GM18867 (cell line): ENCODE results near the gene SORCS2.

Experiments used
- ATAC-seq: cut with Tn5 transposase; IDR thresholded peaks from one replicate; pipeline ENCODE4 v1.9.1; 2021; ENCODE audit warnings: mild to moderate bottlenecking, moderate library complexity; ENCODE audit not compliant: unreplicated experiment

The SORCS2 gene

GRCh38 chr4:7240306-7240705, 48.0 kb downstream of the SORCS2 start:
- no peak for ATAC-seq

- ATAC-seq = no peak
Measured at GRCh38 chr4:7241597-7242125, 49.3 kb downstream of the SORCS2 start.

- ATAC-seq = no peak
Measured at GRCh38 chr4:7242766-7243165, 50.4 kb downstream of the SORCS2 start.

- ATAC-seq = no peak
Measured at GRCh38 chr4:7243609-7244330, 51.4 kb downstream of the SORCS2 start.

GRCh38 chr4:7244331-7244665, 52.0 kb downstream of the SORCS2 start:
- ATAC-seq = no peak

- ATAC-seq = no peak
Measured at GRCh38 chr4:7244751-7245320, 52.5 kb downstream of the SORCS2 start.

GRCh38 chr4:7247521-7247920, 55.2 kb downstream of the SORCS2 start:
- no peak for ATAC-seq

GRCh38 chr4:7247946-7248345, 55.6 kb downstream of the SORCS2 start:
- no peak for ATAC-seq

GRCh38 chr4:7248857-7249256, 56.5 kb downstream of the SORCS2 start:
- no peak for ATAC-seq

GRCh38 chr4:7251321-7251720, 59.0 kb downstream of the SORCS2 start:
- ATAC-seq = no peak

- no peak for ATAC-seq
Measured at GRCh38 chr4:7252051-7252450, 59.7 kb downstream of the SORCS2 start.

- ATAC-seq = no peak
Measured at GRCh38 chr4:7252510-7253340, 60.4 kb downstream of the SORCS2 start.

- ATAC-seq = no peak
Measured at GRCh38 chr4:7253341-7253700, 61.0 kb downstream of the SORCS2 start.

- no peak for ATAC-seq
Measured at GRCh38 chr4:7253837-7254236, 61.5 kb downstream of the SORCS2 start.

- peak; percentile 84 for ATAC-seq
Measured at GRCh38 chr4:7254736-7255487, 62.6 kb downstream of the SORCS2 start.

- no peak for ATAC-seq
Measured at GRCh38 chr4:7255488-7255881, 63.1 kb downstream of the SORCS2 start.

GRCh38 chr4:7255996-7256395, 63.7 kb downstream of the SORCS2 start:
- no peak for ATAC-seq

- ATAC-seq = no peak
Measured at GRCh38 chr4:7256984-7257810, 64.9 kb downstream of the SORCS2 start.

- no peak for ATAC-seq
Measured at GRCh38 chr4:7259039-7259438, 66.7 kb downstream of the SORCS2 start.

GRCh38 chr4:7260569-7260968, 68.2 kb downstream of the SORCS2 start:
- ATAC-seq = no peak
